Fibroblast of lung (primary cell): ENCODE data around the gene PPP6R3. TPM values are rescaled to one million over a fixed set of nuclear protein-coding genes. Genes with fewer than 3 reads are reported as not detected.
A peak's percentile ranks its signal among the peaks of the same experiment; 100 is the strongest.

Experiments used
- DNase-seq, 2 donors: peaks; one replicate each; pipeline versions ENCODE4 v3.0.0 to v3.0.0-alpha.2; 2010; ENCODE audit warnings: low read depth in 2 of 2
- H2AFZ ChIP-seq: 2 replicates; pipeline ENCODE4 v1.5.1; 2012; ENCODE audit warnings: low read length, control low read depth, inconsistent platforms
- H3K27ac ChIP-seq: 2 replicates; pipeline ENCODE4 v1.5.1; 2011; ENCODE audit warnings: low read length, control low read depth; ENCODE audit not compliant: insufficient read depth
- H3K27me3 ChIP-seq: 2 replicates; pipeline ENCODE4 v1.5.1; 2011; ENCODE audit warnings: mild to moderate bottlenecking, low read length; ENCODE audit not compliant: control insufficient read depth, insufficient read depth
- H3K36me3 ChIP-seq: 2 replicates; pipeline ENCODE4 v1.5.1; 2011; ENCODE audit warnings: low read length; ENCODE audit not compliant: control insufficient read depth, insufficient read depth
- H3K4me1 ChIP-seq: 2 replicates; pipeline ENCODE4 v1.5.1; 2011; ENCODE audit warnings: low read length; ENCODE audit not compliant: control insufficient read depth, insufficient read depth; ENCODE audit errors: extremely low read depth
- H3K4me2 ChIP-seq: 2 replicates; pipeline ENCODE4 v1.5.1; 2011; ENCODE audit warnings: low read length, control low read depth; ENCODE audit not compliant: insufficient read depth; ENCODE audit errors: extremely low read depth
- H3K4me3 ChIP-seq, 4 experiments: fragments of 200-600 bp in 1 of 4; sonication (generic) in 1 of 4; replicated peaks in 1 of 4; 2 replicates each; pipeline ENCODE4 v1.5.1; 2011 to 2016; ENCODE audit warnings: low read length in 4 of 4, low read depth in 3 of 4, mild to moderate bottlenecking in 3 of 4, control low read depth in 2 of 4, inconsistent platforms in 1 of 4, mixed read lengths in 1 of 4; ENCODE audit not compliant: insufficient read depth in 1 of 4; ENCODE audit errors: control extremely low read depth in 1 of 4
- H3K79me2 ChIP-seq: 2 replicates; pipeline ENCODE4 v1.5.1; 2012; ENCODE audit warnings: mild to moderate bottlenecking, low read length, inconsistent platforms; ENCODE audit not compliant: control insufficient read depth, insufficient read depth
- H3K9ac ChIP-seq: 2 replicates; pipeline ENCODE4 v1.5.1; 2011; ENCODE audit warnings: mild to moderate bottlenecking, low read length, control low read depth; ENCODE audit not compliant: insufficient read depth
- H3K9me3 ChIP-seq: 2 replicates; pipeline ENCODE4 v1.5.1; 2012; ENCODE audit warnings: low read depth, low read length; ENCODE audit not compliant: control insufficient read depth, insufficient read depth
- H4K20me1 ChIP-seq: 2 replicates; pipeline ENCODE4 v1.5.1; 2011; ENCODE audit warnings: low read length; ENCODE audit not compliant: control insufficient read depth, insufficient read depth; ENCODE audit errors: extremely low read depth
- CTCF ChIP-seq, 2 donors: IDR thresholded peaks in 1 of 2; conservative IDR thresholded peaks in 1 of 2; 1 replicate in 1 of 2; 2 replicates in 1 of 2; pipeline ENCODE4 v1.5.1; 2011 to 2012; ENCODE audit warnings: low read length in 2 of 2, control low read depth in 1 of 2, inconsistent platforms in 1 of 2, low read depth in 1 of 2, mild to moderate bottlenecking in 1 of 2
- EZH2 ChIP-seq: IDR thresholded peaks from 2 replicates; pipeline ENCODE4 v1.5.1; 2012; ENCODE audit warnings: low read length, control low read depth, mild to moderate bottlenecking; ENCODE audit errors: missing control alignments
- polyA plus RNA-seq, 2 donors: library from polyadenylated mRNA; depleted of rRNA in 1 of 2; stranded (reverse) in 1 of 2; unstranded in 1 of 2; fragments of >200 nt; gene quantifications; 2 replicates each; pipeline ENCODE4 v1.2.1, GENCODE V29; 2011 to 2012; ENCODE audit warnings: missing spikeins in 1 of 2
- total RNA-seq: library from RNA; depleted of rRNA; stranded (reverse); fragments of >200 nt; gene quantifications from 2 replicates; pipeline ENCODE4 v1.2.1, GENCODE V29; 2014

The PPP6R3 gene
- total and polyA plus RNA-seq, 2 donors (not counting 1 experiment from before 2014, with no cell fraction given), result 44.2 to 120 TPM

- H3K9me3 ChIP-seq, result no peaks in the 10 kb centered on the region
- DNase-seq, result no peak
- peaks cover 83% of the 10 kb centered on the region for H3K79me2 ChIP-seq
- H4K20me1 ChIP-seq, result no peaks in the 10 kb centered on the region
- H3K4me2 ChIP-seq, result no peak overlapping the region
- H3K27me3 ChIP-seq, result no peaks in the 10 kb centered on the region
- H3K27ac ChIP-seq, result no peak overlapping the region
- no peak for TF ChIP-seq EZH2
- no peak overlapping the region for H3K4me3 ChIP-seq
- H2AFZ ChIP-seq, result no peak overlapping the region
- no peak overlapping the region for H3K9ac ChIP-seq
- H3K36me3 ChIP-seq, result no peaks in the 10 kb centered on the region
- no peaks in the 10 kb centered on the region for H3K4me1 ChIP-seq
These were observed 39.7 kb downstream of the PPP6R3 start for GRCh38 chr11:68500206-68500605.

- Histone ChIP-seq H3K9ac (no peak overlapping the region), H3K4me1 (peaks cover 2% of the 10 kb centered on the region), H3K79me2 (peaks cover 77% of the 10 kb centered on the region), H3K4me2 (no peak overlapping the region), H2AFZ (no peak overlapping the region), H3K9me3 (no peaks in the 10 kb centered on the region), H3K27ac (no peak overlapping the region), H3K36me3 (no peaks in the 10 kb centered on the region), H3K27me3 (no peaks in the 10 kb centered on the region), H3K4me3 (no peak overlapping the region), H4K20me1 (no peaks in the 10 kb centered on the region)
- no peak for TF ChIP-seq CTCF (conservative IDR thresholded peaks at IDR 0.05 in 1 of 2, IDR thresholded peaks at IDR 0.05 in 1 of 2; ENCODE audit: low read depth in 1 of 2, low read length in 2 of 2)
- no peak for TF ChIP-seq EZH2
- DNase-seq, result no peak
These were observed 41.3 kb downstream of the PPP6R3 start for GRCh38 chr11:68501813-68502212.

- no peak overlapping the region for H3K4me3 ChIP-seq
- H3K9me3 ChIP-seq, result no peaks in the 10 kb centered on the region
- no peak overlapping the region for H3K4me2 ChIP-seq
- peak in 1 of 2 donors; percentile 28 for DNase-seq
- peaks cover 2% of the 10 kb centered on the region for H3K4me1 ChIP-seq
- H2AFZ ChIP-seq, result no peak overlapping the region
- no peaks in the 10 kb centered on the region for H3K27me3 ChIP-seq
- H3K79me2 ChIP-seq, result peaks cover 78% of the 10 kb centered on the region
- no peaks in the 10 kb centered on the region for H3K36me3 ChIP-seq
- H4K20me1 ChIP-seq, result no peaks in the 10 kb centered on the region
- H3K9ac ChIP-seq, result no peak overlapping the region
- no peak for TF ChIP-seq EZH2
- TF ChIP-seq CTCF (conservative IDR thresholded peaks at IDR 0.05 in 1 of 2, IDR thresholded peaks at IDR 0.05 in 1 of 2; ENCODE audit: low read depth in 1 of 2, low read length in 2 of 2), result no peak
- H3K27ac ChIP-seq, result peak overlapping the region; percentile 22
These were observed 42.7 kb downstream of the PPP6R3 start for GRCh38 chr11:68503251-68503687.
